ENCODE data around the gene NDUFAF8.

DNA sequence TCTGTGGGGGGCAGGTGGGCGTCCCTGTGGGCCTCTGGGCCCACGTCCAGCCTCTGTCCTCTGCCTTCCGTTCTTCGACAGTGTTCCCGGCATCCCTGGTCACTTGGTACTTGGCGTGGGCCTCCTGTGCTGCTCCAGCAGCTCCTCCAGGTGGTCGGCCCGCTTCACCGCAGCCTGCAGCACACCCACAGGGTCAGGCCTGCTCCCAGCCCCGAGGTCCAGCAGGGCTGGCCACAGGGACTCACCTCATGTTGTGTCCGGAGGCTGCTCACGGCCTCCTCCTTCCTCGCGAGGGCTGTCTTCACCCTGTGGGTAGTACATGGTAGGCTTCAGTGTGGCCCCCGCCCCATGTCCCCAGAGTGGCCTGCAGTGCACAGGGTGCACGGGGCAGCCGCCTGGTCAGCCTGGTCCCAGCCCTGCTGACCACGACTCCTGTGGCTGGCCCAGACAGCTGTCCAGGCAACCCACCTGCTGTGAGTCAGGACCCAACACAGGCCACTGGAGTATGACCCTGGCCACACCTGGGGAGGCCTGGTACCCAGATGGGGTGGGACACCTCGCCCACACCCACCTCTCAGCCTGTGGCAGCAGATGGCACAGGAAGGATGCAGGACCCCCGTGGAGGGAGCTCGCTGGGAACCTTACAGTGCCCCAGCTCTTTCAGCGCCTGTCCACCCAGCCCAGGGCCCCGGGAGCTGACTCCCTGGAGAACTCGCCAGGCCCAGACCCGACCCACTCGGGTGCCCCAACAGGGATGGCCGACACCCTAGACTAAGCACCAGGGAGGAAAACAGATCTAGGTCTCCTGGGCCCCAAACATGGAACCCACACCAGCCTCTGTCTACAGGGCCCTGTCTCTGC, 49.2 kb upstream of the NDUFAF8 start:
- peak in 1 of 4 experiments; percentile 32 for TF ChIP-seq CTCF (IDR thresholded peaks at IDR 0.05)
- no peak for TF ChIP-seq POLR2AphosphoS5 (IDR thresholded peaks at IDR 0.05)

Data from gastroesophageal sphincter (tissue), 3 donors.